OCI-LY1 (cell line): ENCODE results near the gene TPRKB.

Experiments used
- CTCF ChIP-seq: fragments of 200-600 bp; sonication (generic), shearing (Covaris generic); IDR thresholded peaks from 2 replicates; pipeline ENCODE4 v1.5.1; 2017; ENCODE audit warnings: mild to moderate bottlenecking, antibody characterized with exemption, low read length, moderate library complexity, mixed read lengths
- EZH2 ChIP-seq: fragments of 200-600 bp; sonication (generic), shearing (Covaris generic); IDR thresholded peaks from 2 replicates; pipeline ENCODE4 v1.8.0; 2017; ENCODE audit warnings: borderline replicate concordance, mixed run types, mild to moderate bottlenecking, antibody characterized with exemption, low read length, moderate library complexity, mixed read lengths

GRCh38 chr2:73707636-73708035 lies 29.5 kb downstream of the TPRKB start:
- TF ChIP-seq CTCF (no peak), EZH2 (no peak)
